Measurements from ENCODE around the gene GPR160. TPM values are rescaled to one million over a fixed set of nuclear protein-coding genes. Genes with fewer than 3 reads are reported as not detected.

GPR160 gene
- 0.56 and 0.92 TPM in 2 replicates for total RNA-seq

GRCh38 chr3:170037463-170038433 is at the start of gene GPR160:
Gene GPR160, plus strand, starts transcription at chr3:170037995. Its CDS starts 45,978 bp downstream, at chr3:170083973.

Other genes starting within 250 kb of the GPR160 start
- 0.06 TPM in 1 of 2 replicates, not detected in the other for gene LRRIQ4, start 225.1 kb upstream of the GPR160 start, total RNA-seq
- gene LRRC34, start 225.1 kb upstream of the GPR160 start, total RNA-seq, result 3.4 and 3.8 TPM in 2 replicates
- not detected in 2 replicates for gene LRRC31, start 168.1 kb upstream of the GPR160 start, total RNA-seq
- not detected in 2 replicates for gene SAMD7, start 126.4 kb upstream of the GPR160 start, total RNA-seq
- gene SEC62, start 71.2 kb upstream of the GPR160 start, total RNA-seq, result 62.1 and 65.7 TPM in 2 replicates
- gene PHC3, start 143.7 kb downstream of the GPR160 start, total RNA-seq, result 18.0 and 26.7 TPM in 2 replicates
- gene PRKCI, start 184.4 kb downstream of the GPR160 start, total RNA-seq, result 30.9 and 37.9 TPM in 2 replicates